Loucy (cell line): ENCODE data around the gene AMFR.

Experiments used
- CTCF ChIP-seq: fragments of 200-600 bp; sonication (generic); conservative IDR thresholded peaks from 2 replicates; pipeline ENCODE4 v1.5.1; 2014; ENCODE audit warnings: mild to moderate bottlenecking, antibody characterized with exemption, low read length
- EZH2phosphoT487 ChIP-seq: fragments of 200-600 bp; IDR thresholded peaks from 2 replicates; pipeline ENCODE4 v1.6.1; 2018; ENCODE audit warnings: antibody characterized with exemption, mild to moderate bottlenecking, moderate library complexity, borderline replicate concordance

- TF ChIP-seq CTCF (no peak), EZH2phosphoT487 (no peak)
Measured at GRCh38 chr16:56448005-56448404, 22.7 kb upstream of the AMFR start.
